Measurements from ENCODE around the gene TRAK2. TPM values are rescaled to one million over a fixed set of nuclear protein-coding genes. Genes with fewer than 3 reads are reported as not detected.

The TRAK2 gene
- total and polyA plus RNA-seq, 2 donors (not counting 3 experiments of a cell fraction or from before 2014, with no cell fraction given) = 9.7 to 35.7 TPM

- H3K79me2 ChIP-seq (ENCODE audit: control insufficient read depth, insufficient read depth, low read length) = no peaks in the 10 kb centered on the region
- FAIRE-seq = no peak
- intact Hi-C loops (cut with micrococcal nuclease) (no loop called here), dilution Hi-C loops (cut with MboI; ENCODE audit: extremely low pct_ligation_motif_present, low sequenced_read_pairs) (no loop called here)
- ChIA-PET CTCF (no interaction called here), POLR2A (no interaction called here)
- H3K4me2 ChIP-seq (ENCODE audit: insufficient read depth, low read length) = no peak overlapping the region
- TF ChIP-seq POLR2AphosphoS5 (IDR thresholded peaks at IDR 0.05; ENCODE audit: insufficient read depth, low read depth, low read length) = no peak
- TF ChIP-seq FOS (IDR thresholded peaks at IDR 0.05; ENCODE audit: borderline replicate concordance, insufficient read depth, low read length) = no peak
- no peak for TF ChIP-seq EZH2 (IDR thresholded peaks at IDR 0.05; ENCODE audit: borderline replicate concordance, low read depth, low read length, severe bottlenecking)
- TF ChIP-seq GATA2 (IDR thresholded peaks at IDR 0.05; ENCODE audit: insufficient read depth, insufficient read length, low read depth, low read length) = no peak
- no peak for TF ChIP-seq MAX (IDR thresholded peaks at IDR 0.05; ENCODE audit: insufficient read depth, insufficient read length)
- no peak for TF ChIP-seq MYC (IDR thresholded peaks at IDR 0.05; ENCODE audit: low read depth, low read length)
- no peak for TF ChIP-seq POLR2A (IDR thresholded peaks at IDR 0.05; ENCODE audit: low read depth, low read length)
- TF ChIP-seq CTCF (IDR thresholded peaks at IDR 0.05; ENCODE audit: extremely low read depth in 1 of 2, insufficient read depth in 1 of 2, low read depth in 1 of 2, low read length in 2 of 2) = no peak
- no peak for TF ChIP-seq JUN (IDR thresholded peaks at IDR 0.05; ENCODE audit: borderline replicate concordance, insufficient read depth, insufficient read length, low read depth)
- BruUV-seq (replicated peaks) = no TSS peak
- no peaks in the 10 kb centered on the region for H3K27me3 ChIP-seq (ENCODE audit: control insufficient read depth in 2 of 2, insufficient read depth in 2 of 2, low read length in 2 of 2)
- no peak overlapping the region for H2AFZ ChIP-seq (ENCODE audit: low read depth, low read length)
- no peaks in the 10 kb centered on the region for H3K36me3 ChIP-seq (ENCODE audit: control insufficient read depth in 2 of 2, extremely low read depth in 1 of 2, insufficient read depth in 2 of 2, low read length in 2 of 2)
- no peak for DNase-seq (ENCODE audit: low read depth, low spot score)
- no peaks in the 10 kb centered on the region for H3K9me1 ChIP-seq (replicated peaks; ENCODE audit: control insufficient read depth, extremely low read depth, insufficient read depth, low read length)
- no peak overlapping the region for H3K4me3 ChIP-seq (replicated peaks in 1 of 3; ENCODE audit: insufficient read depth in 1 of 3, low read depth in 1 of 3, low read length in 3 of 3)
- no peaks in the 10 kb centered on the region for H3K9me3 ChIP-seq (replicated peaks; ENCODE audit: control insufficient read depth, insufficient read depth, low read length)
- H3K27ac ChIP-seq (ENCODE audit: insufficient read depth, low read depth, low read length) = no peak overlapping the region
- H3K9ac ChIP-seq (replicated peaks; ENCODE audit: extremely low read depth, insufficient read depth, low read length) = no peak overlapping the region
- no peaks in the 10 kb centered on the region for H4K20me1 ChIP-seq (replicated peaks; ENCODE audit: control insufficient read depth, extremely low read depth, insufficient read depth, low read length)
- no peaks in the 10 kb centered on the region for H3K4me1 ChIP-seq (ENCODE audit: control insufficient read depth, extremely low read depth, insufficient read depth, low read length)
Measured at GRCh38 chr2:201500534-201500933, 49.3 kb upstream of the TRAK2 start.

Data from endothelial cell of umbilical vein (primary cell).